PFSK-1 (cell line): Measurements from ENCODE around the gene C1orf141.

Experiments used
- POLR2AphosphoS5 ChIP-seq: IDR thresholded peaks from 2 replicates; pipeline ENCODE4 v1.6.1; 2012; ENCODE audit warnings: low read depth, mild to moderate bottlenecking, control low read depth, low read length, moderate library complexity
- TAF1 ChIP-seq: IDR thresholded peaks from 2 replicates; pipeline ENCODE4 v1.6.1; 2012; ENCODE audit warnings: low read length, control low read depth, borderline replicate concordance; ENCODE audit not compliant: insufficient read depth
- TF ChIP-seq, protein P1 (sequence below), 2 experiments: IDR thresholded peaks; 2 replicates each; pipeline versions ENCODE4 v1.6.1 to v1.8.0; 2011 to 2012; ENCODE audit warnings: low read depth in 2 of 2, low read length in 2 of 2, control low read depth in 1 of 2, inconsistent platforms in 1 of 2, mild to moderate bottlenecking in 1 of 2, moderate library complexity in 1 of 2; ENCODE audit not compliant: insufficient read depth in 1 of 2

- TF ChIP-seq TAF1 (no peak), POLR2AphosphoS5 (no peak)
- TF ChIP-seq, protein P1, sequence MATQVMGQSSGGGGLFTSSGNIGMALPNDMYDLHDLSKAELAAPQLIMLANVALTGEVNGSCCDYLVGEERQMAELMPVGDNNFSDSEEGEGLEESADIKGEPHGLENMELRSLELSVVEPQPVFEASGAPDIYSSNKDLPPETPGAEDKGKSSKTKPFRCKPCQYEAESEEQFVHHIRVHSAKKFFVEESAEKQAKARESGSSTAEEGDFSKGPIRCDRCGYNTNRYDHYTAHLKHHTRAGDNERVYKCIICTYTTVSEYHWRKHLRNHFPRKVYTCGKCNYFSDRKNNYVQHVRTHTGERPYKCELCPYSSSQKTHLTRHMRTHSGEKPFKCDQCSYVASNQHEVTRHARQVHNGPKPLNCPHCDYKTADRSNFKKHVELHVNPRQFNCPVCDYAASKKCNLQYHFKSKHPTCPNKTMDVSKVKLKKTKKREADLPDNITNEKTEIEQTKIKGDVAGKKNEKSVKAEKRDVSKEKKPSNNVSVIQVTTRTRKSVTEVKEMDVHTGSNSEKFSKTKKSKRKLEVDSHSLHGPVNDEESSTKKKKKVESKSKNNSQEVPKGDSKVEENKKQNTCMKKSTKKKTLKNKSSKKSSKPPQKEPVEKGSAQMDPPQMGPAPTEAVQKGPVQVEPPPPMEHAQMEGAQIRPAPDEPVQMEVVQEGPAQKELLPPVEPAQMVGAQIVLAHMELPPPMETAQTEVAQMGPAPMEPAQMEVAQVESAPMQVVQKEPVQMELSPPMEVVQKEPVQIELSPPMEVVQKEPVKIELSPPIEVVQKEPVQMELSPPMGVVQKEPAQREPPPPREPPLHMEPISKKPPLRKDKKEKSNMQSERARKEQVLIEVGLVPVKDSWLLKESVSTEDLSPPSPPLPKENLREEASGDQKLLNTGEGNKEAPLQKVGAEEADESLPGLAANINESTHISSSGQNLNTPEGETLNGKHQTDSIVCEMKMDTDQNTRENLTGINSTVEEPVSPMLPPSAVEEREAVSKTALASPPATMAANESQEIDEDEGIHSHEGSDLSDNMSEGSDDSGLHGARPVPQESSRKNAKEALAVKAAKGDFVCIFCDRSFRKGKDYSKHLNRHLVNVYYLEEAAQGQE (IDR thresholded peaks at IDR 0.05; ENCODE audit: insufficient read depth in 1 of 2, low read depth in 2 of 2, low read length in 2 of 2), result no peak
Measured at GRCh38 chr1:67150931-67151330, 16.2 kb upstream of the C1orf141 start.
